ENCODE measurements around the gene CADM2.

CADM2 gene

GRCh38 chr3:85321892-85322291, 363.1 kb downstream of the CADM2 start:
- DNase-seq (ENCODE audit: low spot score) = no peak

DNA sequence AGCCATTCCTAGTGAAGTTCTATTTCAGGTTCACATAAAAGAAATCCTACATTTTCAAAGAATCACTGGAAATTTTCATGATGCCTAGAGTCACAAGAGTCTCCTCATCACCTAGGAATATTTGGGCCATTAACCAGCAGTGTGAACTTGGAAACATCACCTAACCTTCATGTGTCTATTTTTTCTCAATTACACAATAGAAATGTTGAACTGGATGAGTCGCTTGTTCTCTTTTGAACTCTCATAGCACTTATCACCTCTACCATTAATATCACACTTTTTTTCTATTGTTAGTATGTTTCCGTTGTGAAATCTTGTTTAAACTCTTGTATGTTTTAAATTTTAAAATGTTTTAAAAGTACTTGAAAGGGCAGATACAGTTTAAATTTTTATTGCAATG, 371.3 kb downstream of the CADM2 start:
- DNase-seq (ENCODE audit: low spot score) = no peak

DNA sequence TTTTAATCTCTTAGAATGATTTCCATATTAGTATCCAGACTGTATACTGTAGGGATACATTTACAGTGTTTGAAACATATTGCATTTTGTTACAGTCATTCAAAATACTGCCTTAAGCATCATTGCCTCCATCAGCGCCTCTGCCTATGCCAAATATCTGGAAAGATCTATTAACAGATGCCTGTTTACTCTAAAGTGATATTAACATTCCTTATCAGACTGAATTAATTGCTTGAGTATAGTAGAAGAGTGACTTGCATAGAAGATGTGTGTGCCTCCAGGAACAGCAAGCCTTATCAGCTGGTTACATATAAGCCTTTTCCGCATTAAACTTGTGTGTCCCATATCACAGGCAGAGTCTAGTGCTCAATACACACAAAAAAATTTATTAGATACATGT, 379.1 kb downstream of the CADM2 start:
- DNase-seq (ENCODE audit: low spot score) = no peak

GRCh38 chr3:85342915-85343314, 384.1 kb downstream of the CADM2 start:
- peak; percentile 55 for DNase-seq (ENCODE audit: low spot score)

GRCh38 chr3:85355572-85355971, 396.8 kb downstream of the CADM2 start:
- DNase-seq (ENCODE audit: low spot score) = no peak

DNA sequence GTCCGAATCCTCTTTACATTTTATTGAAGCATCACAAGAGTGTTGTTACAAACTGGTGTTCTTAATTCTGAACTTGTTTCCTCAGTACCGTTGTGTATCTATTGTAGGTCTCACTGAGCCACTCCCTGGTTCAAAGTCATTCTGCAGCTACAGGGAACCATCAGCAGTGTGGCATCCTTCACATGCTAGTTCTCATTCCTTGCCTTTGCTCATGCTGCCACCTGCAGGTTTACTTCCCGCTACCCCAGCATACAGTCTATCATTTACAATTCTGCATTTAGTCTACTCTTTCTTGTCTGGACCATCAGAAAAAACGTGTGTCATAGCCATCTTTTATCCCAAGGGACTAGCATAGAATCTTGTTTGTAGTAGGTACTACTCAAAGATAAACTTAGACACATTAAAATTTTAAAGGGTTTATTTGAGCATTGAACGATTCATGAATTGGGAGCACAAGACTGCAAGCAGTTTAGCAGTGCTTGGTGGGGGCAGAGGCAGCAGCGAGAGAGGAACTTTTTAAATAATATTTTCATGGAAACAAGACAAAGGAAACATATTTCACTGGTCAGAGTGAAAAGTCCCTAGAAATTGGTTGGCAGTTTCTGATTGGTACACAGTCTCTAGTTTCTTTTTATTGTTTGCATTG, 402.1 kb downstream of the CADM2 start:
- peak; percentile 67 for DNase-seq (ENCODE audit: low spot score)

DNA sequence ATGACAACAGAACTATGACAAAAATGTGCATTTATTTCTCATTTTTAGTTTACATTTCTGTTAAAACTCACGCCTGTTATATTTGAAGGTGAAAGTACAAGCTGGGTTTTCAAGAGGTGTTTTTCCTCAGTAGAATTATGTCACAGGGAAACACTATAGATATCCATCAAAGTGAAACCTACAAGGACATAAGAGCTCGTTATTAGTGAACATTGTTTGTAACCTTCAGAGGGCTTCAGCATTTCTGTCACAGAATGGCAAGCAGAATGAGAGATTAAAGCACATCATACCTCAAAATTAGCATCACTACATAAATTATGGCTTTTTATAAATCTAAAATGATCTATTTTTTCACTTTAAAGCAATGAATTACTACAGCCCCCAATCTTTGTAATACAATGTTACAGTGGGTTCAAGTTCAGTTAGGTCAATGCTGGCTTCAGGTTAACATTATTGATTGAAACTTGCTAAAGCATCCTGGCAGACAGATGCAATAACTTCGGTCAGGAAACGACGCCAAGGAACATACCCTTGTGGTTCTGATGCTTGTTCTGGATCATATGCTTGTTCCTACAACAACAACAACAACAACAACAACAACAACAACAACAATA, 405.6 kb downstream of the CADM2 start:
- DNase-seq (ENCODE audit: low spot score) = no peak

- no peak for DNase-seq (ENCODE audit: low spot score)
Observed at GRCh38 chr3:85370341-85370740, 411.6 kb downstream of the CADM2 start.

DNA sequence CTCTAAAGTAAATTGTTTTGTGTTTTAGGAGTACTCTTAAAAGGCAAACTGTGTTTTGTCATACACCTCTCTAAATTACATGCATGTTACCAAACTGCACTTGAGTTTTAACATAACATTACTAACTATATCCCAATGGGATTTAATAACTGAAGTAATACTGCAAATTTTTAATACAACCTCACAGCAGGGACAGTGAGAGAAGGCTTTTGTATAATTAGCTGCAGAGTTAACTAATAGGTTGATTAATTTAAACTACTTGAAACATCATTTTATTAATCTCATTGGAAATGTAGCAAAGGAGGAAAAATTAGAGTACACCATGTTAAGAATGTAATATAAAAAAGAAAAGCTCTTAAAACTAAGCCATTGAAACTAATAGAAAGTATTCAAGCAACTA, 417.3 kb downstream of the CADM2 start:
- DNase-seq (ENCODE audit: low spot score) = no peak

GRCh38 chr3:85377115-85377514, 418.3 kb downstream of the CADM2 start:
- no peak for DNase-seq (ENCODE audit: low spot score)

DNA sequence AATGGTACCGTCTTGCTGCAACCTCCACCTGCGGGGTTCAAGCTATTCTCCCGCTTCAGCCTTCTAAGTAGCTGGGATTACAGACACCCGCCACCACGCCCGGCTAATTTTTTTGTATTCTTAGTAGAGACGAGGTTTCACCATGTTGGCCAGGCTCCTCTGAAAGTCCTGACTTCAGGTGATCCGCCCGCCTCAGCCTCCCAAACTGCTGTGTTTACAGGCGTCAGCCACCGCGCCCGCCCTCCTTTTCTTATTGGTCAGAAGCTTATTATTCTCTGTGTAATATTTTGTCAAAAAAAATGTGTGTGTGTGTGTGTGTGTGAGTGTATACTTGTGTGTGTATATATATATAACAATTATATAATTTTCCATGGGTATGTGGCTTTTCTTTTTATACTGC, 425.6 kb downstream of the CADM2 start:
- DNase-seq (ENCODE audit: low spot score) = no peak

GRCh38 chr3:85387913-85388505, 429.2 kb downstream of the CADM2 start:
- DNase-seq (ENCODE audit: low spot score) = no peak

DNA sequence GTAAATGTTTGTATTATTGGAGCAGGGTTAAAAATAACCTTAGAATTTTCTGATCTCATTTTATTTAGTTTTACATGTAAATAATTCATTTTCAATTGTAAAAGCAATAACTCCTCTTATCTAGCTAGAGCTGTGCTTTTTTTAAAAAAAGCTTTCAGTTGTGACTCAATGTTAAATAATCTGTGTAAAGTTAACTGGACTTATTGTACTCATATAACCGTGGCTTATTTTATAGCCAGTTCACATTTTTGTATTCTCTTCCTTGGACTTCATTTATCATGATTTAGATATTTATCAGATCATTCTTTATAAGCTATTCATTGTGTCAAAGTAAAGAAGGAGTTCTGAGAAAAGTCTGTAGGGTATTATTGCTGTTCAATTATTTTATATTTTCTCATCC, 435.6 kb downstream of the CADM2 start:
- DNase-seq (ENCODE audit: low spot score) = no peak

- DNase-seq (ENCODE audit: low spot score) = no peak
Observed at GRCh38 chr3:85397434-85397833, 438.6 kb downstream of the CADM2 start.

DNA sequence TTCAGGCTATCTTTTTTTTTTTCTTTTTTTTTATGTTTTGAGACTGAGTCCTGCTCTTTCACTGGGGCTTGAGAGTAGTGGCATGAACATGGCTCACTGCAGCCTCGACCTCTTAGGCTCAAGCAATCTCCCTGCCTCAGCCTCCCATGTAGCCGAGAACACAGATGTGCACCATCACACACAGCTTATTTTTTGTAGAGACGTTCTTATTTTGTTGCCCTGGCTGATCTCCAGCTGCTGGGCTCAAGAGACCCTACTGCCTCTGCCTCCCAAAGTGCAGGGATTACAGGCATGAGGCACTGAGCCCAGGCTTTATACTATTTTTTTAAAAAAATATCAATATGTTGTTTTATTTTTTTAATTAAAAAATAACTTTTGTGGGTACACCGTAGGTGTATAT, 467.3 kb downstream of the CADM2 start:
- no peak for DNase-seq (ENCODE audit: low spot score)

DNA sequence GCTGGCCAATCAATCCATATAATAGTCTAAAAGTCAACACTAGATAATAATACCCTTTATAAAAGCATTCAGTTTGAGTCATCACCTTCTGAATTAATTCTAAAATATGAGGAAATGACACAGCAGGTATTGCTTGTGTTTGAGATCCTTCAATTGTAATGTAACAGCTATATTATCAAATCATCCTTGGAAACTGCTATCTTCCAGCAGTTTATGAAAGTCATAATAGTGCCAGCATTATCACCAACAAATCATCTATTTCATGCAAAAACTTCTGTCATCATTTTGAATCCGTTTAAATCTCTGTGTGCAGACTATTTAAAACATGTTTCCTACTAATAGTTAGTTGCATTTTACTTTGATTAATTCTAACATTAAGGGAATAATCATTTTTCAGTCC, 468.7 kb downstream of the CADM2 start:
- no peak for DNase-seq (ENCODE audit: low spot score)

DNA sequence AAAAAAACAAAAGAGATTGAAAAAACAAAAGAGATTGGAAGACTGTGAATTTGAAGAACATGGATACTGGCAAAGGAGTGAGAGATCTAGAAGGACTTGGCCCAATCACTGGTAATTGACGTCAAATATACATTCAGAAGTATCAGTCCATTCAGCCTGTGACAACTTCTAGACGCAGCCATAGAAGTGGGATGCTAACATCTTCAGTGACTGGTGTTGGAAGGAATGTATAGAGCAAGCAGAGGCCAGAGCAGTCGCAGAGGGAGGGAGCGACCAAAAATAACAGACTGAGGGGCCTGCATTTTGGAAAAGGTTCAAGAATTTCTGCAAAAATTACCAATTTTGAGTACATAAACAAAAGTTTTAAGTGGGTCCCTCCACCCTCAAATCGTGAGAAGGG, 473.3 kb downstream of the CADM2 start:
- no peak for DNase-seq (ENCODE audit: low spot score)

DNA sequence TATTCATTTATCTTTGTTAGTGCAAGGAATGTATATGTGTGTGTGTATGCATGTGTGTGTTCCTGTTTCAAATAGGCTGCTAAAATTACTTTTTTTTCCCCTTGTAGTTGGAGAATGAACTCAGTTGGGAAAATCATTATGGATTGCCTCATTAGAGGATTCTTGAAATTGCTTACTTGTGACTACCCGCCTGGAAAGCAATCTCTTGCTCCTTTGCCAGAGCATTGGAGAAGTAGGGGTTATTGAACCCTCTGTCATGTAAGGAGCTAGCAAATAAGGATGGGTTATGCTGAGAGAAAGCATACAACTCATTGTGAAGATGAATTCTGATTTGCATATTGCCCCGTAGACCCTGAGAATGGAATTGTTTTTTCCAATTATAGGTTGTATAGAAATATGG, 474.5 kb downstream of the CADM2 start:
- no peak for DNase-seq (ENCODE audit: low spot score)

- DNase-seq (ENCODE audit: low spot score) = no peak
Observed at GRCh38 chr3:85455561-85456200, 496.9 kb downstream of the CADM2 start.

GRCh38 chr3:85474241-85474640, 515.5 kb downstream of the CADM2 start:
- DNase-seq (ENCODE audit: low spot score) = no peak

- DNase-seq (ENCODE audit: low spot score) = no peak
Observed at GRCh38 chr3:85475346-85475745, 516.6 kb downstream of the CADM2 start.

DNA sequence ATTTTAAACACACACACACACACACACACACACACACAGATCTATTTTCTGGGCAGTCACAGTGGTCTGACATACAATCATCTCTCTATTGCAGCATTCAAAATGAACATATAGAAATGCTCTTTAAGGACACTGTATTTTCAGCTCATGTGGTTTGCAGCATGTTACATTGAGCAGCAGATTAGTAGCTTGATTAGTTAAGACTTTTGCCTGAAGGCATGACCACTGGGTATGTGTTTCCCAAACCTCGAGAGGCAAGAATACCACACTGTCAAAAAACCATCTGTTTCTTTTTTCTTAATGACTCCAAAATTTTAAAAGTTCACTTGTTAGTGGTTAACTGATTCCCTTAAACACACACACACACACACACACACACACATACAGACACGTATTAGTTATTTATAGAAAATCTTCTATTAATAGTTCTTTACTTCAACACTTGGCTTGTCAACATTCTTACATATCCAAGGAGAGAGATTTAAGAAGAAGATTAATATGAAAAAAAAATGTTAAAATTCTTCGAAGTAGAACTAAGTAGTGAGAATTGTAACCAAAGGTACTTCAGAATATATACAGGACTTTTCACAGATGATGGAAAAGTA, 518.2 kb downstream of the CADM2 start:
- no peak for DNase-seq (ENCODE audit: low spot score)
